GM12872 (cell line): ENCODE measurements around the gene PPARGC1A.

Source experiments
- TF ChIP-seq, protein P1 (sequence below): IDR thresholded peaks from 3 replicates; pipeline ENCODE4 v1.5.1; 2011; ENCODE audit warnings: low read depth, mild to moderate bottlenecking, low read length, moderate library complexity; ENCODE audit not compliant: insufficient read depth

Gene PPARGC1A

DNA sequence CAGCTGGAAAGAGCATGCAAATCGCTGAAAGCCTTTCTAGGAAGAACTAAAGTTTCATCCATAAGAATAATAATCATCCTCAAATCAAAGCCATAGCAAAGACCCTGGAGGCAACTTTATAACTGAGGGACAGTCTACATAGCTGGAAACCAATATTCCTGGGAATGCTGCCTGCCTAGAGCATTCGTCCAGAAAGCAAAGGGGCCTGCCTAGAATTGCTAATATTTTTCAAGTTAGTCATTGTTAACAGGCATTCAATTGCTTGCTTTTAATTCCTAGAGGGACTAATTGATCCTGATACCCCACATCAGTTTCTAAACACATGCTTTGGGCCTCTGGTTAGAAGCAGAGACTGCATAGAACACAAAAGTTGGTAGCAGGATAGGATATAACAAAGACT lies 4.2 kb upstream of the PPARGC1A start:
- TF ChIP-seq, protein P1, sequence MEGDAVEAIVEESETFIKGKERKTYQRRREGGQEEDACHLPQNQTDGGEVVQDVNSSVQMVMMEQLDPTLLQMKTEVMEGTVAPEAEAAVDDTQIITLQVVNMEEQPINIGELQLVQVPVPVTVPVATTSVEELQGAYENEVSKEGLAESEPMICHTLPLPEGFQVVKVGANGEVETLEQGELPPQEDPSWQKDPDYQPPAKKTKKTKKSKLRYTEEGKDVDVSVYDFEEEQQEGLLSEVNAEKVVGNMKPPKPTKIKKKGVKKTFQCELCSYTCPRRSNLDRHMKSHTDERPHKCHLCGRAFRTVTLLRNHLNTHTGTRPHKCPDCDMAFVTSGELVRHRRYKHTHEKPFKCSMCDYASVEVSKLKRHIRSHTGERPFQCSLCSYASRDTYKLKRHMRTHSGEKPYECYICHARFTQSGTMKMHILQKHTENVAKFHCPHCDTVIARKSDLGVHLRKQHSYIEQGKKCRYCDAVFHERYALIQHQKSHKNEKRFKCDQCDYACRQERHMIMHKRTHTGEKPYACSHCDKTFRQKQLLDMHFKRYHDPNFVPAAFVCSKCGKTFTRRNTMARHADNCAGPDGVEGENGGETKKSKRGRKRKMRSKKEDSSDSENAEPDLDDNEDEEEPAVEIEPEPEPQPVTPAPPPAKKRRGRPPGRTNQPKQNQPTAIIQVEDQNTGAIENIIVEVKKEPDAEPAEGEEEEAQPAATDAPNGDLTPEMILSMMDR: no peak

DNA sequence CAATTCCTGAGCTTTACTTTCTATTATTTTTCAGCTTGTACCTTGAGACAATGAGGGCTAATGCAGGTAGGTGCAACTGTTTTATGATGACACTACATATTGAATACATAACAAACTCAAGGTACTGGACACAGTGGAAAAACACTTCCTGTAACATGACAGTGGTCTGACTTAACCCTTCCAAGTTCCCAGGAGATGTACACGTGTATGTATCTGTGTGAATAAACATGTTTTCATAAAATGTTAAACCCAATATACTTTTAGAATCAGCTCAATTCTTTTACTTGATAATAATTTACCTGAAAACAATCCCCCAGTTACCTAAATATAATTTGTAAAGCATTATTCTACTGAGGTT lies 1.2 kb upstream of the PPARGC1A start:
- TF ChIP-seq, protein P1: no peak

DNA sequence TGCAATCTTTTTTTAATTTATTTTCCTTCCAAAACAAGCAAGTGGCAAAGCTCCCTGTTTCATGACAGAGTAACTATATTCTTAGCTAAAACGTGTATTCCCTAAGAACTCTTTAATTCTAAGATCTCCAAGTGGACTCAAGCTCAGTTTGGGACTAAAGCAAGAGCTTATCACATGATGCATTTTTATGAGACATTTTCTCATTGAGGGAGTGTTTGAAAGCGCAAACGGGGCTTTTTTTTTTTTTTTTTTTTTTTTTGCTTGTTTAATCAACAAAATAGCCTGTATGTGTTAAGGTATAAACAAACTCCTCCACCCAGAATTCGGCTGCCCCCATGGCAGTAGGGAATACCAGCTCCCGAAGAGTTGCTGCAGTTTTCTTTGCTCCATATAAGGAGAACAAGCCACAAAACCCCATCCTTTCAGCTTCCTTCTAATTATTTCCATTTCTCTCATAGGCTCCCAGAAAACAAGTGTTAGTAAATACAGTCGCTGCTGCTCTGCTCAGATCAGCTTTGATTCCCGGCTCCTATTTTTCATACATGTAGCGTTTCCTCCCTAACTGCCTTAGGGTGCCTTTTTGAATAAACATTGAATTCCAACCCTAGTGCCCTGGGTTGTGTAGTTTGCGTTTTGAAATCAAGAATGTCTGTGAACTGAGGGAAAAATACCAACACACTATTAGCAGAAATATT lies 669 bp upstream of the PPARGC1A start:
- TF ChIP-seq, protein P1: no peak

DNA sequence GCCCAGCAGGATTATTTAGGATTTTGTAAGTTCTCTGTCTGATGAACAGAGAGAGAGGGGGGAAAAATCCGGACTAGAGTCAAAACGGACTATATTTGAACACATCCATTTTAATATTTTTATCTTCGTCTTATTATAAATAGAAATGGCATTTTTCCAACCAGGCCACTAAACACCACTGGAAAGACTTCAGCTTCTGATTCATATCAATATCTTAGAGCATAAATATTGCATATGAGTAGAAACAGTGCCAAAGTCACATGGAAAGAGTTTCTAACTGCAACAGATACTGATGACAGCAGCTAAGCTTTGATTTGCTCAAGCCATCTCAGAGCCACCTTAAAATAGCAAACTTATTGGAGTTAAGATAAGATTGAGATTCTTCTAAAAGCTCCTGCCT lies 456 bp downstream of the PPARGC1A start:
- TF ChIP-seq, protein P1: no peak

DNA sequence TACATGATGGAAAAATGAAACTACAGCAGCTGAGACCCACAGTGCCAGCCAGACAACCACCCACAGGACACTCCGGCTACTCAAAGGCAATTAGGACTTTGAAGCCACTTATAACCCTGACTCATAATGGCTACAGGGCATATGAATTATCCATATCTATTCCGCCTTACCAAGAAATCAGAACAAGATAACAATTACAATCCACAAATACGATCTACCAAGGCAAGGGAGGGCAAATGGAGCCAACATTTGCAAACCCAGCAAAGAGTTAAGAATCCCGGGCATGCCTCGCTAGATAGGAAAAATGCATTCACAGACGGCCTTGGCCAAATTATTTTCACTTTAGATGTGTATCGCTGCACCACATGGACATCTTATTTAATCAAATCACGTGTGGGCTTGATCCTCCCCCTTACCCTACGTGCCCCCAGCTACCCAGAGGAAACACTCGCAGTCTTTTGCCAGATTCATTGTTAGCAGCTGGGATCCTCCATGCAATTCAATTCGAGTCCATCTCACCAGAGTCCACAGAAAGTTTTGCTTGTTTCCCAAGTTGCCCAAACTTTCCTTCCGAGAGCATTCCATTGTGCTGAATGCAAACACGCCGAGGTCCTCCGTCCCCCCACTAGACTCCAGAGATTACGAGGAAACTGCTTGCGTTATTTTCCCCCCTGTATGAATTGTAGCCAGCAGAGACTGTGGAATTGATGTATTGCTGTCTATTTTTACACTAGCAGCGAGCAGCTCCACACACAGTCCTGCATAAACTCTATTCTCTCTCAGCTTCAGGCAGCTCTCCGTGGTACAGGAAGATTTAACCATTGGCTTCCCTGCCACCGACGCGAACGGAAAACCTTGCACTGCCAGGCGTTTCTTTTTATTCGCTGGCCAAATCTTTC lies 1.2 kb downstream of the PPARGC1A start:
- TF ChIP-seq, protein P1: no peak

DNA sequence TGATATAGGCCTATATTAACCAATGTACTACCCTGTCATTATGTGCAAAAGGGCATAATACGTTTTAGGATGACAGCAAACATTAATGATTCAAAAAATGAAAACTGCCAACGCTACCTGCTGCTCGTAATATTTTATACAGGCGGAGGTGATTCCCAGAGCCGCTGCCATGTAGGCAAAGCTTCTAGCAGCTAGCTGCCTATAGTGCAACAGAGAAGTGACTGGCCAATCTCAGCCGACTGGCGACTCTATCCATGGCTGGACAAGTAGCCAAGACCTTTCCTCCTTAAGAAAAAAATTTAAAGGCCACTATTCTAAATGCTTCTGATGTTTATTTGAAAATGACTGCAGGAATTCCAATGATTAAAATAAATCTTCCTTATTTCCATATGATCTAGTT lies 1.9 kb downstream of the PPARGC1A start:
- TF ChIP-seq, protein P1: no peak

DNA sequence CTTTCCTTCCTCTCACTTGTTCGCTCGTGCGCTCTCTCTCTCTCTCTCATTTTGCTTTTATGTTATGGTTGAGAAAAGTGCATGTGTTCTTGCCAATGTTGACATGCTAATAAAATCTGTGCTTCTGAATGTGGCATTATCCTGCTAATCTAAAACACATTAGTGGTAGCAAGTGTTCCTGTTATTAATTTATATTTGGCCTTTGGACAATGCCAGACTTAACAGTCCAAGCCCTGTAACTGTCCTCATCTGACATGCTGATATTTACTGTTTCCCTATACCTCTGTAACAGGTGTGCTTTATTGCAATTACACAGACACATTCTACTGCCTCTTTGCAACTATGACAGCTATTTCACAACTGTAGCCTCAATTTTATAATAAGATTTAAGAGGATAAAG lies 2.7 kb downstream of the PPARGC1A start:
- TF ChIP-seq, protein P1: no peak
